Measurements from ENCODE around the gene CWF19L1. TPM values are rescaled to one million over a fixed set of nuclear protein-coding genes. Genes with fewer than 3 reads are reported as not detected.
A peak's percentile ranks its signal among the peaks of the same experiment; 100 is the strongest.
"Not testable (repeated sequence)": the region's sequence is repeated elsewhere in the genome, so short reads cannot be mapped to it uniquely, and the experiment has no call there.

CWF19L1 gene
- total RNA-seq, 2 experiments from 2014 or later: 38.5 to 43.3 TPM

DNA sequence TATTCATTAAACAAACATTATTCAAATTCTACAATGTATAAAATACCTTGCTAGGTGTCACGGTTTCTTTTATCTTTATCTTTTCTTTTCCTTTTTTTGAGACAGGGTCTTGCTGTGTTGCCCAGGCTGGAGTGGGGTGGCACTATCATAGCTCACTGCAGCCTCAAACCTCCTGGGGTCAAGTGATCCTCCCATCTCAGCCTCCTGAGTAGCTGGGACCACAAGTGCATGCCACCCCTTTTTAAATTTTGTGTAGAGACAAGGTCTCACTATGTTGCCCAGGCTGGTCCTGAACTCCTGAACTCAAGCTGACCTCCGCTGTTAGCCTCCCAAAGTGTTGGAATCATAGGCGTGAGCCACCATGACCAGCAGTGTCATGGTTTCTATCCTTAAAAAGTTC is 37.0 kb upstream of the CWF19L1 start:
- H3K36me3 Mint-ChIP-seq (ENCODE audit: low read depth): no peaks in the 10 kb centered on the region
- peaks cover 39% of the 10 kb centered on the region for H3K27me3 Mint-ChIP-seq
- H3K4me1 Mint-ChIP-seq (ENCODE audit: low read depth): no peaks in the 10 kb centered on the region
- ChIA-PET CTCF (interaction anchor here (0.9 to 1.8 kb wide), 4 partner anchors 23 to 132 kb away, joined by 3 to 6 read pairs (median 4); no protein-coding TSS in a partner anchor), POLR2A (interaction anchor here (1.6 kb wide), 1 partner anchor 17 kb away, joined by 3 read pairs; no protein-coding TSS in a partner anchor)
- no peak overlapping the region for H3K4me3 Mint-ChIP-seq
- H3K27ac Mint-ChIP-seq: no peak overlapping the region
- TF ChIP-seq, protein P1, sequence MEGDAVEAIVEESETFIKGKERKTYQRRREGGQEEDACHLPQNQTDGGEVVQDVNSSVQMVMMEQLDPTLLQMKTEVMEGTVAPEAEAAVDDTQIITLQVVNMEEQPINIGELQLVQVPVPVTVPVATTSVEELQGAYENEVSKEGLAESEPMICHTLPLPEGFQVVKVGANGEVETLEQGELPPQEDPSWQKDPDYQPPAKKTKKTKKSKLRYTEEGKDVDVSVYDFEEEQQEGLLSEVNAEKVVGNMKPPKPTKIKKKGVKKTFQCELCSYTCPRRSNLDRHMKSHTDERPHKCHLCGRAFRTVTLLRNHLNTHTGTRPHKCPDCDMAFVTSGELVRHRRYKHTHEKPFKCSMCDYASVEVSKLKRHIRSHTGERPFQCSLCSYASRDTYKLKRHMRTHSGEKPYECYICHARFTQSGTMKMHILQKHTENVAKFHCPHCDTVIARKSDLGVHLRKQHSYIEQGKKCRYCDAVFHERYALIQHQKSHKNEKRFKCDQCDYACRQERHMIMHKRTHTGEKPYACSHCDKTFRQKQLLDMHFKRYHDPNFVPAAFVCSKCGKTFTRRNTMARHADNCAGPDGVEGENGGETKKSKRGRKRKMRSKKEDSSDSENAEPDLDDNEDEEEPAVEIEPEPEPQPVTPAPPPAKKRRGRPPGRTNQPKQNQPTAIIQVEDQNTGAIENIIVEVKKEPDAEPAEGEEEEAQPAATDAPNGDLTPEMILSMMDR (IDR thresholded peaks at IDR 0.05): no peak
- H3K9me3 Mint-ChIP-seq: no peaks in the 10 kb centered on the region
- DNase-seq (no peak), ATAC-seq (no peak)
- intact Hi-C loops (cut with micrococcal nuclease): no loop called here

DNA sequence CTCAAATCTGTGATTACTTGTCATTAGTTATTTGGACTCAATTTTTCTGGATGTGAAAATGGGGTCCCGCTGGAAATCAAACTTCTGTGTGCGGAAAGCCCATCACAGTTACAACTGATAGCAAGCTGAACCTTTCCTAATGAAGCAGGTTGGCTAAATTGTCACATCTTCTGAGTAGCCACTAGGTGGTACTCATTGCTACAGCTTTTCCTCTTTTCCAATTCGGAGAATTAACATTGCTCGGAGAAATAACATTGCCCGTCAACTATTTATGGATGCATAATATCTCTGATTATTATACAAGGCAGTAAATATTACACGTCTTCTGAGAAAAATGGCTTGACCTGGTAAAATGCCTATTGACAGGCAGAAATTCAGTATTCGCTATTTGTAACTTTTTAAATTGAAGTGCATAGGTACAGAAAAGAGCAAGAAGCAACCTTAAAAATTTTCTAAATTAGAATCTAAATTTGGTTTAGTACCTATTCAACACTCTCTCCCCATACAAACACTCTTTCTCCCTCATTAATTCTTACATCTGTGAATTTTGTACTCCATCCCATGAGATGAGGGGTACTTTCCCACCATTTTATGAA is 36.4 kb upstream of the CWF19L1 start:
- ChIA-PET POLR2A (interaction anchor here (1.6 kb wide), 1 partner anchor 17 kb away, joined by 3 read pairs; no protein-coding TSS in a partner anchor), CTCF (interaction anchor here (0.6 to 2.4 kb wide), 11 partner anchors 9 to 215 kb away, joined by 3 to 7 read pairs (median 3); no protein-coding TSS in a partner anchor)
- ATAC-seq: no peak
- no peaks in the 10 kb centered on the region for H3K9me3 Mint-ChIP-seq
- H3K36me3 Mint-ChIP-seq (ENCODE audit: low read depth): no peaks in the 10 kb centered on the region
- H3K4me3 Mint-ChIP-seq: no peak overlapping the region
- TF ChIP-seq, protein P1 (IDR thresholded peaks at IDR 0.05): peak; percentile 52
- no peak for DNase-seq
- peaks cover 39% of the 10 kb centered on the region for H3K27me3 Mint-ChIP-seq
- H3K27ac Mint-ChIP-seq: no peak overlapping the region
- intact Hi-C loops (cut with micrococcal nuclease): no loop called here
- H3K4me1 Mint-ChIP-seq (ENCODE audit: low read depth): no peaks in the 10 kb centered on the region

DNA sequence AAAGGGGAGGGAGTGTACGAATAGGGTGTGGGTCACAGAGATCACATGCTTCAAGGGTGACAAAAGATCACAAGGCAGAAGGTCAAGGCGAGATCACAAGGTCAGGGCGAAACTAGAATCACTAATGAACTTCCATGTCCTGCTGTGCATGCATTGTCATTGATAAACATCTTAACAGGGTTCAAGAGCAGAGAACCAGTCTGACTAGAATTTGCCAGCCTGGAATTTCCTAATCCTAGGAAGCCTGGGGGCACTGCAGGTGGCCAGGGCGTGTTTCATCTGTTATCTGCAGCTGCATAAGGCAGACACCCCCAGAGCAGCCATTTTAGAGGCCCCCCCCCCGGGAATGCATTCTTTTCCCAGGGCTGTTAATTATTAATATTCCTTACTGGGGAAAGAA is 33.7 kb upstream of the CWF19L1 start:
- POLR2A ChIA-PET; DNase-seq; ATAC-seq; H3K27ac Mint-ChIP-seq; H3K36me3 Mint-ChIP-seq (ENCODE audit: low read depth); H3K4me3 Mint-ChIP-seq; H3K9me3 Mint-ChIP-seq; CTCF ChIA-PET; H3K4me1 Mint-ChIP-seq (ENCODE audit: low read depth); intact Hi-C loops (cut with micrococcal nuclease): not testable (repeated sequence)
- H3K27me3 Mint-ChIP-seq: peaks cover 33% of the 10 kb centered on the region

DNA sequence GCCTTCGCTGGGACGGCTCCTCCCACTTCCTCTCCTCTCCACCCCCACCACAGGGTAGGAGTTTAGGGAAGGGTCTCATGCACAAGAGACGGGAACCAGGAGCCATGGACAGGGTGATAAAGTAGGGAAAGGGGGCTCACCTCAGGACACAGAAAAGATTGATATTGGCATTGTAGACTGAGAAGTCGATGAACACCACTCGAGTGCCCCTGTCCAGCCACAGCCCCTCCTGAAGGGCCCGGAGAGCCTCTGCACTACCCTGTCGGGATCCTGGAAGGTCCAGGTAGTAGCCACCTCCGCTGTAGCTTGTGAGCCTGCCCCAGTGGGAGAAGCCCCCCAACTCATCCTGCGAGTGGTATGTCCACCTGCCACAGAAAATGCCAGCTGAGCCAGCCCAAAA is 29.8 kb upstream of the CWF19L1 start:
- no peak for DNase-seq
- Mint-ChIP-seq H3K4me1 (ENCODE audit: low read depth) (no peaks in the 10 kb centered on the region), H3K36me3 (ENCODE audit: low read depth) (no peaks in the 10 kb centered on the region), H3K27ac (no peak overlapping the region), H3K4me3 (no peak overlapping the region), H3K27me3 (peaks cover 23% of the 10 kb centered on the region), H3K9me3 (no peaks in the 10 kb centered on the region)
- POLR2A ChIA-PET: interaction anchor here (0.7 to 1.6 kb wide), 3 partner anchors 8 to 28 kb away, joined by 3 to 6 read pairs (median 3); no protein-coding TSS in a partner anchor
- CTCF ChIA-PET: interaction anchor here (1.2 to 1.8 kb wide), 3 partner anchors 10 to 221 kb away, joined by 3 to 5 read pairs (median 5); no protein-coding TSS in a partner anchor
- ATAC-seq: no peak
- intact Hi-C loops (cut with micrococcal nuclease): no loop called here
- TF ChIP-seq, protein P1 (IDR thresholded peaks at IDR 0.05): no peak

DNA sequence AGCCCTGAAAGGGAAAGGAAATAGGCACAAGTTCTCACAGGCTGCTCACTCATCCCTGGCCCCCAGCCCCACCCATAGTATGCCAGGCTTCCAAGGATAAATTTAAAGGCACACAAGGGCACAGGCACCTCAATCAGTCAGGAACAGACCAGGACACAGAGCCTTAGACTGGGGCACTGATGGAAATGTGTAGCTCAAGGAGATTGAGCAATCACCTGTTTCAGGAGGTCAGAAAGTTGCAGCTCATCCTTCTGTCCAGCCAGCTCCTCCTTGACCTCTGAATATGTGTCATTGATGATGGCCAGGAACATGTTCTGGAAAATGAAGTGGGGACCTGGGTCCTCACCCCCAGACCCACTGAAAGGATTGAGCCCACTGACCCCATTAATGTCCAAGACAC is 25.6 kb upstream of the CWF19L1 start:
- intact Hi-C loops (cut with micrococcal nuclease): no loop called here
- ATAC-seq: no peak
- H3K27ac Mint-ChIP-seq: no peak overlapping the region
- ChIA-PET POLR2A (no interaction called here), CTCF (interaction anchor here (1.1 kb wide), 1 partner anchor 46 kb away, joined by 3 read pairs; no protein-coding TSS in a partner anchor)
- no peak for DNase-seq
- H3K9me3 Mint-ChIP-seq: no peaks in the 10 kb centered on the region
- no peak overlapping the region for H3K4me3 Mint-ChIP-seq
- H3K27me3 Mint-ChIP-seq: peaks cover 19% of the 10 kb centered on the region
- no peaks in the 10 kb centered on the region for H3K36me3 Mint-ChIP-seq (ENCODE audit: low read depth)
- no peaks in the 10 kb centered on the region for H3K4me1 Mint-ChIP-seq (ENCODE audit: low read depth)
- TF ChIP-seq, protein P1 (IDR thresholded peaks at IDR 0.05): no peak

DNA sequence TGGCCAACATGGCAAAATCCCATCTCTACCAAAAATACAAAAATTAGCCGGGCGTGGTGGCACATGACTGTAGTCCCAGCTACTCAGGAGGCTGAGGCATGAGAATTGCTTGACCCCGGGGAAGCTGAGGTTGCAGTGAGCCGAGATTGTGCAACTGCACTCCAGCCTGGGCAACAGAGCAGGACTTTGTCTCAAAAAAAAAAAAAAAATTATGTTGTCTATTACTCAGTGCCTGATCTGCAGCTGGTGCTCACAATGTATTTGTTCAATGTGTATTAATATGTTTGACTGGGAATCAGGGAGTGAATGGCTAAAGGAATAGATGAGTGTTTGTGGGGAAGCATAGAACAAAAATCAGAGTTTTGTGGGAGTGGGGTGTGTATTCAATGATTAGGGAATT is 24.9 kb upstream of the CWF19L1 start:
- peaks cover 18% of the 10 kb centered on the region for H3K27me3 Mint-ChIP-seq
- H3K4me3 Mint-ChIP-seq; H3K36me3 Mint-ChIP-seq (ENCODE audit: low read depth); H3K9me3 Mint-ChIP-seq; H3K4me1 Mint-ChIP-seq (ENCODE audit: low read depth); H3K27ac Mint-ChIP-seq; DNase-seq; POLR2A ChIA-PET; ATAC-seq; intact Hi-C loops (cut with micrococcal nuclease): not testable (repeated sequence)
- CTCF ChIA-PET: interaction anchor here (0.7 kb wide), 1 partner anchor 191 kb away, joined by 3 read pairs; no protein-coding TSS in a partner anchor

All from activated CD8-positive, alpha-beta T cell treated with anti-CD3 and anti-CD28 coated beads for 36 hours (primary cell).